ENCODE measurements around the gene MYOF. TPM values are rescaled to one million over a fixed set of nuclear protein-coding genes. Genes with fewer than 3 reads are reported as not detected.

Gene MYOF
- total and polyA plus RNA-seq, 7 donors = 0.70 to 9.4 (median 4.2) TPM

GRCh38 chr10:93515071-93516005 is 33.2 kb upstream of the MYOF start:
- ATAC-seq = peak in 1 of 4 donors; percentile 23
- WGBS, 3 donors = 40 to 59% (median 40%) methylated on average over 8 of the region's 8 CpGs

GRCh38 chr10:93514521-93514920 is 32.4 kb upstream of the MYOF start:
- Histone ChIP-seq H3K9me3 (no peaks in the 10 kb centered on the region), H3K36me3 (ENCODE audit: insufficient read depth in 1 of 2, low read depth in 1 of 2) (no peaks in the 10 kb centered on the region), H3K27ac (peak overlapping the region; percentile 74), H3K4me1 (no peaks in the 10 kb centered on the region), H3K4me3 (no peak overlapping the region), H3K27me3 (ENCODE audit: insufficient read depth in 3 of 3, low read length in 2 of 3) (no peaks in the 10 kb centered on the region)
- intact Hi-C loops (cut with DNase I) = no loop called here
- DNase-seq (no peak), ATAC-seq (no peak)
- WGBS, 3 donors = 43 to 68% (median 56%) methylated on average over 4 of the region's 4 CpGs
- TF ChIP-seq, protein P1, sequence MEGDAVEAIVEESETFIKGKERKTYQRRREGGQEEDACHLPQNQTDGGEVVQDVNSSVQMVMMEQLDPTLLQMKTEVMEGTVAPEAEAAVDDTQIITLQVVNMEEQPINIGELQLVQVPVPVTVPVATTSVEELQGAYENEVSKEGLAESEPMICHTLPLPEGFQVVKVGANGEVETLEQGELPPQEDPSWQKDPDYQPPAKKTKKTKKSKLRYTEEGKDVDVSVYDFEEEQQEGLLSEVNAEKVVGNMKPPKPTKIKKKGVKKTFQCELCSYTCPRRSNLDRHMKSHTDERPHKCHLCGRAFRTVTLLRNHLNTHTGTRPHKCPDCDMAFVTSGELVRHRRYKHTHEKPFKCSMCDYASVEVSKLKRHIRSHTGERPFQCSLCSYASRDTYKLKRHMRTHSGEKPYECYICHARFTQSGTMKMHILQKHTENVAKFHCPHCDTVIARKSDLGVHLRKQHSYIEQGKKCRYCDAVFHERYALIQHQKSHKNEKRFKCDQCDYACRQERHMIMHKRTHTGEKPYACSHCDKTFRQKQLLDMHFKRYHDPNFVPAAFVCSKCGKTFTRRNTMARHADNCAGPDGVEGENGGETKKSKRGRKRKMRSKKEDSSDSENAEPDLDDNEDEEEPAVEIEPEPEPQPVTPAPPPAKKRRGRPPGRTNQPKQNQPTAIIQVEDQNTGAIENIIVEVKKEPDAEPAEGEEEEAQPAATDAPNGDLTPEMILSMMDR (IDR thresholded peaks at IDR 0.05) = no peak

More at GRCh38 chr10:93515071-93516005, 33.2 kb upstream of the MYOF start:
- no peaks in the 10 kb centered on the region for H3K4me1 ChIP-seq
- H3K4me3 ChIP-seq = no peak overlapping the region
- no peak for DNase-seq
- no peaks in the 10 kb centered on the region for H3K36me3 ChIP-seq (ENCODE audit: insufficient read depth in 1 of 2, low read depth in 1 of 2)
- H3K27ac ChIP-seq = peak overlapping the region; percentile 74
- intact Hi-C loops (cut with DNase I) = no loop called here
- no peaks in the 10 kb centered on the region for H3K27me3 ChIP-seq (ENCODE audit: insufficient read depth in 3 of 3, low read length in 2 of 3)
- H3K9me3 ChIP-seq = no peaks in the 10 kb centered on the region
- TF ChIP-seq, protein P1 (IDR thresholded peaks at IDR 0.05) = no peak

- intact Hi-C loops (cut with DNase I) = no loop called here
- 0 to 95% (median 91%) methylated on average over 1 of the region's 1 CpG for WGBS, 3 donors
- H3K27ac ChIP-seq = no peak overlapping the region
- no peak for ATAC-seq
- no peak for DNase-seq
- H3K9me3 ChIP-seq = no peaks in the 10 kb centered on the region
- no peaks in the 10 kb centered on the region for H3K4me1 ChIP-seq
- no peaks in the 10 kb centered on the region for H3K27me3 ChIP-seq (ENCODE audit: insufficient read depth in 3 of 3, low read length in 2 of 3)
- TF ChIP-seq, protein P1 (IDR thresholded peaks at IDR 0.05) = no peak
- no peak overlapping the region for H3K4me3 ChIP-seq
- no peaks in the 10 kb centered on the region for H3K36me3 ChIP-seq (ENCODE audit: insufficient read depth in 1 of 2, low read depth in 1 of 2)
These were observed 31.0 kb upstream of the MYOF start for GRCh38 chr10:93513091-93513490.

DNA sequence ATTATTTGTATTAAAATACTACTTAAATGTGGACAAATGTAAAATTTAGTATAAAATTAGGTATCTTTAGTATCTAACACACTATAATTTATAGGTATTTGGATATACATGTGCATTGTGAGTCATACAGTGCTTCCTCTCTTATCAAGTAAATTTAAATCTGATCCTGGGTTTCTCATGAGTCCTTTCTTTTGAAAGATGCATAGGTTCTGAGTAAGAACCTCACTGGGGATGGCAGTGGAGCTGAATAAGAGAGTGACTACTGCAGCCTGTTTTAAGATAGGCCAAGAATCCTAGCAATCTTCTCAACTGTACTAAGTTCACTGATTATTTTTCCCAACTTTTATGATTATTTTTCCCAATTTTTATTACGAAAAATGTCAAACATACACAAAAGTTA is 30.4 kb upstream of the MYOF start:
- no peak overlapping the region for H3K27ac ChIP-seq
- no peaks in the 10 kb centered on the region for H3K4me1 ChIP-seq
- H3K27me3 ChIP-seq (ENCODE audit: insufficient read depth in 3 of 3, low read length in 2 of 3) = no peaks in the 10 kb centered on the region
- intact Hi-C loops (cut with DNase I) = no loop called here
- no peak overlapping the region for H3K4me3 ChIP-seq
- ATAC-seq = no peak
- TF ChIP-seq, protein P1 (IDR thresholded peaks at IDR 0.05) = no peak
- 96 to 97% (median 97%) methylated on average over 1 of the region's 1 CpG for WGBS, 3 donors
- no peaks in the 10 kb centered on the region for H3K36me3 ChIP-seq (ENCODE audit: insufficient read depth in 1 of 2, low read depth in 1 of 2)
- no peaks in the 10 kb centered on the region for H3K9me3 ChIP-seq
- no peak for DNase-seq

Measured in psoas muscle (tissue), 8 donors.